ENCODE data around the gene SMARCC1.

SMARCC1 gene

DNA sequence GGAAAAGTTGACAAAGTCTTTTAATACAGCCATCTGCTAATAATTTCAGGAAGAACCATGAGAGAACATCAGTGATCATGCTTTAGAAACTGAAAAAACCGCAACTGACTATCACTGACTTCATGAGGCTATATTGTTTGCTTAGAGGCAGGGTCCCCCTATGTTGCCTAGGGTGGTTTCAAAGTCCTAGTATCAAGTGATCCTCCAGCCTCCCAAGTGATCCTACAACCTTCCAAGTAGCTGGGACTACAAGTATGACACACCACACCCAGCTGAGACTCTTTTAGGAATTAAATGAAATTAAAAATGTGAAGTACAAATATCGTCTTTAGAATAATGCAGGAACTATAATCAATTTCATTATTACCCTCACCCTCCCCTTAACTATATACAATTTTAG is 144.8 kb downstream of the SMARCC1 start:
- H3K4me3 ChIP-seq (ENCODE audit: low read length) = no peak overlapping the region
- peaks cover 9% of the 10 kb centered on the region; the same call in 1 of the 2 replicates for H3K36me3 ChIP-seq (ENCODE audit: control insufficient read depth, insufficient read depth, low read length)
- no peaks in the 10 kb centered on the region for H3K9me3 ChIP-seq (ENCODE audit: control insufficient read depth, insufficient read depth, low read length)
- no peaks in the 10 kb centered on the region for H3K27me3 ChIP-seq (ENCODE audit: control insufficient read depth, insufficient read depth, low read length)
- no peak for DNase-seq (ENCODE audit: low read depth, low spot score)
- WGBS (ENCODE audit: insufficient coverage, insufficient read length) = no CpG with 5 or more reads among the region's 2 CpGs
- H3K27ac ChIP-seq (ENCODE audit: low read length) = no peak overlapping the region
- no peaks in the 10 kb centered on the region for H3K4me1 ChIP-seq (ENCODE audit: control insufficient read depth, insufficient read depth, low read length)

- Histone ChIP-seq H3K4me3 (ENCODE audit: low read length) (no peak overlapping the region), H3K4me1 (ENCODE audit: control insufficient read depth, insufficient read depth, low read length) (no peaks in the 10 kb centered on the region), H3K27me3 (ENCODE audit: control insufficient read depth, insufficient read depth, low read length) (no peaks in the 10 kb centered on the region), H3K36me3 (ENCODE audit: control insufficient read depth, insufficient read depth, low read length) (peaks cover 9% of the 10 kb centered on the region; the same call in 1 of the 2 replicates), H3K9me3 (ENCODE audit: control insufficient read depth, insufficient read depth, low read length) (no peaks in the 10 kb centered on the region), H3K27ac (ENCODE audit: low read length) (no peak overlapping the region)
- no peak for DNase-seq (ENCODE audit: low read depth, low spot score)
- WGBS (ENCODE audit: insufficient coverage, insufficient read length) = no CpG with 5 or more reads among the region's 6 CpGs
Measured at GRCh38 chr3:47636225-47636624, 145.5 kb downstream of the SMARCC1 start.

DNA sequence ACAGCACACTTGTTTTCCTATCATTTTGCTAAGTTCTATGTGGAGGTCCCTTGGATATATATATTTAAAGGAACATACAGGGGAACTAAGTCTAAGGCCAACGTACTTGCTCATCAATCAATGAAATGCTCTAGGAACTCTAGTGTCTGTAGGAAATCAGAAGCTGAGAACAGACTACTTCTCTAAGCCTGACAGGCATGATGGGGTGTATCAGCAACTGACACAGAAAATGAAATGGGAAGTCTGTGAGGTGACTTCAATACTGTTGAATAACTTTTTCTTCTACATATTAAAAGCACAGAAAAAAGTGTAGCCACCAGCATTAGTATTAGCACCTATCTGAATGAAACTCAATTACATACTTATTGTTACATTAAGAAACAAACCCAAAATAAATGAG is 146.2 kb downstream of the SMARCC1 start:
- Histone ChIP-seq H3K27ac (ENCODE audit: low read length) (no peak overlapping the region), H3K9me3 (ENCODE audit: control insufficient read depth, insufficient read depth, low read length) (no peaks in the 10 kb centered on the region), H3K4me1 (ENCODE audit: control insufficient read depth, insufficient read depth, low read length) (no peaks in the 10 kb centered on the region), H3K27me3 (ENCODE audit: control insufficient read depth, insufficient read depth, low read length) (no peaks in the 10 kb centered on the region), H3K4me3 (ENCODE audit: low read length) (no peak overlapping the region), H3K36me3 (ENCODE audit: control insufficient read depth, insufficient read depth, low read length) (peaks cover 9% of the 10 kb centered on the region; the same call in 1 of the 2 replicates)
- WGBS (ENCODE audit: insufficient coverage, insufficient read length) = no CpG with 5 or more reads among the region's 1 CpG
- no peak for DNase-seq (ENCODE audit: low read depth, low spot score)

DNA sequence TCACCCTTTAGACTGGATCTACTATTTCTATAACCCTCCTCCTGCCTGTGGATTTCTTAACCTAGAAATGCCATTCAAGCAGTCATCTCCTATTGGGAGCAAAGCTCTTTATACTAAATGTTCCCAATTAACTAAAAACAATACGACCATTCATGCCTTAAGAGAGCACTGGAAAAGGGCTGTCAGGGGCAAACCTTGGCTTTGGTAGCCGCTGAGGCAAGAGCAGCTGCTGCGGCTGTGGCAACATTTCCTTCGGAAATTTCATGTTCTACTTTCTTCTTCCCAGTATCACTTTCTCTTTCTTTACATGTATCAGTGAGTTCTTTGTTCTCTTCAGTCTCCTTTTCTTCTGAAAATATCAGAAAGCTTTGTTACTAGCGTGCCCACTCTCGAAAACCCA is 146.7 kb downstream of the SMARCC1 start:
- Histone ChIP-seq H3K36me3 (ENCODE audit: control insufficient read depth, insufficient read depth, low read length) (peaks cover 9% of the 10 kb centered on the region; the same call in 1 of the 2 replicates), H3K27ac (ENCODE audit: low read length) (no peak overlapping the region), H3K4me3 (ENCODE audit: low read length) (no peak overlapping the region), H3K4me1 (ENCODE audit: control insufficient read depth, insufficient read depth, low read length) (no peaks in the 10 kb centered on the region), H3K9me3 (ENCODE audit: control insufficient read depth, insufficient read depth, low read length) (no peaks in the 10 kb centered on the region), H3K27me3 (ENCODE audit: control insufficient read depth, insufficient read depth, low read length) (no peaks in the 10 kb centered on the region)
- no CpG with 5 or more reads among the region's 6 CpGs for WGBS (ENCODE audit: insufficient coverage, insufficient read length)
- DNase-seq (ENCODE audit: low read depth, low spot score) = no peak

DNA sequence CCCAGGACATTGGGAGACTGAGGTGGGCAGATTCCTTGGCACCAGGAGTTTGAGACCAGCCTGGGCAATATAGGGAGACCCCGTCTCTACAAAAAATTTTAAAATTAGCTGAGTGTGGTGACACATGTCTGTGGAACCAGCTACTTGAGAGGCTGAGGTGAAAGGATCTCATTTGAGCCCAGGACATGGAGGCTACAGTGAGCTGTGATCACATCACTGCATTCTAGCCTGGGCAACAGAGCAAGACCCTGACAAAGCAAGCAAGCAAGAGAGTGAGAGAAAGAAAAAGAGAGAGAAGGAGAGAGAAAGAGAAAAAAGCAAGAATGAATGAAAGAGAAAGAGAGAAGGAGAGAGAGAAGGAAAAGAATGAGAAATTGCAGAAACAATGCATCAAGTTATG is 150.9 kb downstream of the SMARCC1 start:
- no CpG with 5 or more reads among the region's 1 CpG for WGBS (ENCODE audit: insufficient coverage, insufficient read length)
- no peak overlapping the region for H3K27ac ChIP-seq (ENCODE audit: low read length)
- DNase-seq (ENCODE audit: low read depth, low spot score) = no peak
- H3K36me3 ChIP-seq (ENCODE audit: control insufficient read depth, insufficient read depth, low read length) = peaks cover 3% of the 10 kb centered on the region; the same call in 1 of the 2 replicates
- no peak overlapping the region for H3K4me3 ChIP-seq (ENCODE audit: low read length)
- no peaks in the 10 kb centered on the region for H3K4me1 ChIP-seq (ENCODE audit: control insufficient read depth, insufficient read depth, low read length)
- H3K9me3 ChIP-seq (ENCODE audit: control insufficient read depth, insufficient read depth, low read length) = no peaks in the 10 kb centered on the region
- H3K27me3 ChIP-seq (ENCODE audit: control insufficient read depth, insufficient read depth, low read length) = no peaks in the 10 kb centered on the region

DNA sequence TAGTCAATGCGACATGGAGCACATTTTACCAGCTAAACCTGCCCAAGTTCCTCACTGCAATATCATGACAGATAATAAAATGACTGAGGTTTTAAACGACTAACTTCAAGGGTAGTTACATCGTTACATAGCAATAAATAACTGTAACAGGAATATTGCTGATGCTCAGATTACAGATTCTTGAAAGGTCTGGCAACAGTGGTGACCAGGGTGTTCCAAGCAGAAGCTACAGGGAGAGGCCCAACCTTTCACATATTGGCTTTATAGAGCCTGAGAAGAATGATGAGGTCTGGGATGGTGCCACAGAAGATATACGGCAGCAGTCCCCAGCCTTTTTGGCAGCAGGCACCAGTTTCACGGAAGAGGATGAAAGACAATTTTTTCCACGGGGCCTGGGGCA is 151.9 kb downstream of the SMARCC1 start:
- no peak for DNase-seq (ENCODE audit: low read depth, low spot score)
- no peak overlapping the region for H3K4me3 ChIP-seq (ENCODE audit: low read length)
- H3K9me3 ChIP-seq (ENCODE audit: control insufficient read depth, insufficient read depth, low read length) = no peaks in the 10 kb centered on the region
- no CpG with 5 or more reads among the region's 6 CpGs for WGBS (ENCODE audit: insufficient coverage, insufficient read length)
- no peaks in the 10 kb centered on the region for H3K27me3 ChIP-seq (ENCODE audit: control insufficient read depth, insufficient read depth, low read length)
- no peaks in the 10 kb centered on the region; the same call in 1 of the 2 replicates for H3K36me3 ChIP-seq (ENCODE audit: control insufficient read depth, insufficient read depth, low read length)
- H3K4me1 ChIP-seq (ENCODE audit: control insufficient read depth, insufficient read depth, low read length) = no peaks in the 10 kb centered on the region
- no peak overlapping the region for H3K27ac ChIP-seq (ENCODE audit: low read length)

GRCh38 chr3:47628426-47628825 is 153.3 kb downstream of the SMARCC1 start:
- Histone ChIP-seq H3K4me1 (ENCODE audit: control insufficient read depth, insufficient read depth, low read length) (no peaks in the 10 kb centered on the region), H3K4me3 (ENCODE audit: low read length) (no peak overlapping the region), H3K9me3 (ENCODE audit: control insufficient read depth, insufficient read depth, low read length) (no peaks in the 10 kb centered on the region), H3K27ac (ENCODE audit: low read length) (no peak overlapping the region), H3K36me3 (ENCODE audit: control insufficient read depth, insufficient read depth, low read length) (no peaks in the 10 kb centered on the region; the same call in 1 of the 2 replicates), H3K27me3 (ENCODE audit: control insufficient read depth, insufficient read depth, low read length) (no peaks in the 10 kb centered on the region)
- WGBS (ENCODE audit: insufficient coverage, insufficient read length) = no CpG with 5 or more reads among the region's 6 CpGs
- DNase-seq (ENCODE audit: low read depth, low spot score) = no peak

GRCh38 chr3:47622671-47623461 is 158.8 kb downstream of the SMARCC1 start:
- Histone ChIP-seq H3K4me1 (ENCODE audit: control insufficient read depth, insufficient read depth, low read length) (no peaks in the 10 kb centered on the region), H3K27ac (ENCODE audit: low read length) (no peak overlapping the region), H3K27me3 (ENCODE audit: control insufficient read depth, insufficient read depth, low read length) (no peaks in the 10 kb centered on the region), H3K4me3 (ENCODE audit: low read length) (no peak overlapping the region), H3K9me3 (ENCODE audit: control insufficient read depth, insufficient read depth, low read length) (no peaks in the 10 kb centered on the region), H3K36me3 (ENCODE audit: control insufficient read depth, insufficient read depth, low read length) (peaks cover 17% of the 10 kb centered on the region; the same call in 1 of the 2 replicates)
- no CpG with 5 or more reads among the region's 3 CpGs for WGBS (ENCODE audit: insufficient coverage, insufficient read length)
- DNase-seq (ENCODE audit: low read depth, low spot score) = no peak

DNA sequence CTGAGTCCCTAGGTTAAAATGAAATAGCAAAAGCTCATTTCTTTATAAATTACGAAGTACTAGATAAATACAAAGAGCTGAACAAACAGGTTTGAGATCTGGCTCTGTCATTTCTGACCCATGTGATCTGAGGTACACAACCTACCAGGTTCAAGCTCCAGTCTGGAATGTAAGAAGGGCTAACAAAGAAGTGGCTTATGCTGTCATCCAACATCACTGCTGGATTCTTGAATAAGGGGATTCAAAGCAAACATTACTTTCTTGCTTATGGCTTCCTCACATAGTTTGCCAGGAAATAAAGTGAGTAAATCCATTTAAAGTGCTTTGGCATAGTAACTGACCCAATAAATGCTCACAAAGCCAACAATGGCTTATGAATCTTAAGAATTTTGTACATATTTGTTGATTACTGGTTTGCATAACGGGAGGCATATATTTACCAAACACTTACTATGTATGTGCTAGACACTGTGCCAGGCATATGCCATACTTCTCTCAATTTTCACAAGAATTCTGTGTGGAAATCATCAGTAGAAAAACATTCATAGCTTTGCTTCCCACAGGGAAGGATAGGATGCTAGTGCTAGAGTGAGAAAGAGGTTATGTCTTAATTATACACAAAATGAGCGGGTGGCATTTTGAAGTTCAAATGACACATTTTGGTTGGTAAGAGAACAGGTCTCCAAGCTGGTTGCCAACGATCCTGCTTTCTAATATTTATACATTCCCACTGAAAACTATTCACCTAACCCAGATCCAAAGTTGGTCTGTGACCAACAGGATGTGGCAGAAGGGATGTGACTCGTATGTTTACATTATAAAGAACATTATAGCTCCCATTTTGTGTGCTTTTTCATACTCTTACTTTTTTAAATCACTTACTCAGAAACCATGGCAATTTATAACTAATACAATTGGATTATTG is 164.3 kb downstream of the SMARCC1 start:
- no CpG with 5 or more reads among the region's 5 CpGs for WGBS (ENCODE audit: insufficient coverage, insufficient read length)
- no peak overlapping the region for H3K27ac ChIP-seq (ENCODE audit: low read length)
- H3K27me3 ChIP-seq (ENCODE audit: control insufficient read depth, insufficient read depth, low read length) = no peaks in the 10 kb centered on the region
- H3K9me3 ChIP-seq (ENCODE audit: control insufficient read depth, insufficient read depth, low read length) = no peaks in the 10 kb centered on the region
- no peak for DNase-seq (ENCODE audit: low read depth, low spot score)
- H3K4me3 ChIP-seq (ENCODE audit: low read length) = no peak overlapping the region
- no peaks in the 10 kb centered on the region for H3K4me1 ChIP-seq (ENCODE audit: control insufficient read depth, insufficient read depth, low read length)
- H3K36me3 ChIP-seq (ENCODE audit: control insufficient read depth, insufficient read depth, low read length) = peaks cover 12% of the 10 kb centered on the region; the same call in 1 of the 2 replicates

DNA sequence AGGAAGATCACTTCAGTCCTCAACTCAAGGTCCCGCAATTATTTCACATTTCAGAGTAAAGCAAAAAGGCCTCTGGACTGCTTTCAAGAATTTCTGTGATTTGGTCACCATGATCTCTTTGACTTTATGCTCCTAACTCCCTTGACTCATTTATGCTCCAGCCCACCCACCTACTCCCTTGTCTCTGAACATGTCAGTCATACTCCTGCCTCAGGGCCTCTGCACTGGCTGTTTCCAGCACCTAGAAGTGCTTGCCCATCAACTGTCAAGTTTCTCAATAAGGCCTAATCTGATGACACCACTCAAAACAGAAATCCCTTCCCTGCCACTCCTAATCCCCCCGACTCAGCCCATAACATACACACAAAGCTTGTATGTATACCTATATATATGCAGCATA is 166.9 kb downstream of the SMARCC1 start:
- Histone ChIP-seq H3K4me3 (ENCODE audit: low read length) (no peak overlapping the region), H3K27me3 (ENCODE audit: control insufficient read depth, insufficient read depth, low read length) (no peaks in the 10 kb centered on the region), H3K36me3 (ENCODE audit: control insufficient read depth, insufficient read depth, low read length) (peaks cover 13% of the 10 kb centered on the region; the same call in 1 of the 2 replicates), H3K9me3 (ENCODE audit: control insufficient read depth, insufficient read depth, low read length) (no peaks in the 10 kb centered on the region), H3K4me1 (ENCODE audit: control insufficient read depth, insufficient read depth, low read length) (no peaks in the 10 kb centered on the region), H3K27ac (ENCODE audit: low read length) (no peak overlapping the region)
- WGBS (ENCODE audit: insufficient coverage, insufficient read length) = no CpG with 5 or more reads among the region's 2 CpGs
- DNase-seq (ENCODE audit: low read depth, low spot score) = no peak
